Epithelial cell of esophagus (primary cell): ENCODE data around the gene ATP5F1D.

Source experiments
- DNase-seq: peaks from one replicate; pipeline ENCODE4 v3.0.0; 2010; ENCODE audit warnings: low read depth
- H3K4me3 ChIP-seq: 2 replicates; pipeline ENCODE4 v1.5.1; 2011; ENCODE audit warnings: mild to moderate bottlenecking, low read length, control low read depth
- TF ChIP-seq, protein P1 (sequence below): IDR thresholded peaks from 2 replicates; pipeline ENCODE4 v1.5.1; 2011; ENCODE audit warnings: low read depth, mild to moderate bottlenecking, low read length, control low read depth, inconsistent platforms; ENCODE audit not compliant: insufficient read depth; ENCODE audit errors: missing control alignments

ATP5F1D gene

DNA sequence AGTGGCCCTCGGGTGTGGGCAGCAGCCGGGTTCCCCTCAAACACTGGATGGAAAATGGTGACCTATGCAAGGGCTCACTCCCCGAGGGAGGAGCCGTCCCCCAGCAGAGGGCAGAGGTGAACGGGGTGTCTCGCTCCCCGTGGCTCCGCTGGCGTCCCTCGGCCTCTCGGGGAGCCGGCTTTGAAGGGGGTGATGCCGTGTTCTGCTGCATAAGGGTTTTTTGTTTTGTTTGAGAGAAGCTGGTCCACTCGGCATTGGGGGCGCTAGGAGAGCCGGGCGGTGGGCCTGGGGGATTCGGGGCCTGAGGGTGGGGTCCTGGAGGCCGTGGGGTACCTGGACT is 48.1 kb downstream of the ATP5F1D start:
- no peak overlapping the region for H3K4me3 ChIP-seq
- TF ChIP-seq, protein P1, sequence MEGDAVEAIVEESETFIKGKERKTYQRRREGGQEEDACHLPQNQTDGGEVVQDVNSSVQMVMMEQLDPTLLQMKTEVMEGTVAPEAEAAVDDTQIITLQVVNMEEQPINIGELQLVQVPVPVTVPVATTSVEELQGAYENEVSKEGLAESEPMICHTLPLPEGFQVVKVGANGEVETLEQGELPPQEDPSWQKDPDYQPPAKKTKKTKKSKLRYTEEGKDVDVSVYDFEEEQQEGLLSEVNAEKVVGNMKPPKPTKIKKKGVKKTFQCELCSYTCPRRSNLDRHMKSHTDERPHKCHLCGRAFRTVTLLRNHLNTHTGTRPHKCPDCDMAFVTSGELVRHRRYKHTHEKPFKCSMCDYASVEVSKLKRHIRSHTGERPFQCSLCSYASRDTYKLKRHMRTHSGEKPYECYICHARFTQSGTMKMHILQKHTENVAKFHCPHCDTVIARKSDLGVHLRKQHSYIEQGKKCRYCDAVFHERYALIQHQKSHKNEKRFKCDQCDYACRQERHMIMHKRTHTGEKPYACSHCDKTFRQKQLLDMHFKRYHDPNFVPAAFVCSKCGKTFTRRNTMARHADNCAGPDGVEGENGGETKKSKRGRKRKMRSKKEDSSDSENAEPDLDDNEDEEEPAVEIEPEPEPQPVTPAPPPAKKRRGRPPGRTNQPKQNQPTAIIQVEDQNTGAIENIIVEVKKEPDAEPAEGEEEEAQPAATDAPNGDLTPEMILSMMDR = no peak
- no peak for DNase-seq

DNA sequence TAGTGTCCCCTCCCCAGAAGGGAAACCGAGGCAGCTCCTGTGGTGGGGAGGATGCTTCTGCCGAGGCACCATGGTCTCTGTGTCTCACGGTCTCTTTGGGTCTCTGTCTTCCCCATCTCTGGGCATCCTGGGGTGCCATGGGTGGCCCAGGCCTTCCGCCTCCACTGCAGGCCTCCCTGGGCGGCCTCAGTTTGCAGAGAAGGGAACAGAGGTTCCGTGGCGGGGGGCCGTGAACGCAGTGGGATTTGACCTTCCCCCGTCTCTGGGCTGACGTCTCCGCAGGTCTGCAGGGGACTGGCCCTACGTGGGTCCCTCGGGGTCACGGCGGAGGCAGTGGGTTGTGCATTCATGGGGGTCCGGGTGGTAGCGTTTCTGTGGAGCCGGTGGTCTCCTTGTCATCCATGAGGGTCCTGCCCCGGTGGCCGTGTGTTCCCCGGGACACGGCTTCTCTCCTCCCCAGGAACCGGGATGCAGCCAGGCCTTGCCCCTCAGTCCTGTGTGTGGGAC is 48.7 kb downstream of the ATP5F1D start:
- no peak overlapping the region for H3K4me3 ChIP-seq
- TF ChIP-seq, protein P1 = no peak
- no peak for DNase-seq

DNA sequence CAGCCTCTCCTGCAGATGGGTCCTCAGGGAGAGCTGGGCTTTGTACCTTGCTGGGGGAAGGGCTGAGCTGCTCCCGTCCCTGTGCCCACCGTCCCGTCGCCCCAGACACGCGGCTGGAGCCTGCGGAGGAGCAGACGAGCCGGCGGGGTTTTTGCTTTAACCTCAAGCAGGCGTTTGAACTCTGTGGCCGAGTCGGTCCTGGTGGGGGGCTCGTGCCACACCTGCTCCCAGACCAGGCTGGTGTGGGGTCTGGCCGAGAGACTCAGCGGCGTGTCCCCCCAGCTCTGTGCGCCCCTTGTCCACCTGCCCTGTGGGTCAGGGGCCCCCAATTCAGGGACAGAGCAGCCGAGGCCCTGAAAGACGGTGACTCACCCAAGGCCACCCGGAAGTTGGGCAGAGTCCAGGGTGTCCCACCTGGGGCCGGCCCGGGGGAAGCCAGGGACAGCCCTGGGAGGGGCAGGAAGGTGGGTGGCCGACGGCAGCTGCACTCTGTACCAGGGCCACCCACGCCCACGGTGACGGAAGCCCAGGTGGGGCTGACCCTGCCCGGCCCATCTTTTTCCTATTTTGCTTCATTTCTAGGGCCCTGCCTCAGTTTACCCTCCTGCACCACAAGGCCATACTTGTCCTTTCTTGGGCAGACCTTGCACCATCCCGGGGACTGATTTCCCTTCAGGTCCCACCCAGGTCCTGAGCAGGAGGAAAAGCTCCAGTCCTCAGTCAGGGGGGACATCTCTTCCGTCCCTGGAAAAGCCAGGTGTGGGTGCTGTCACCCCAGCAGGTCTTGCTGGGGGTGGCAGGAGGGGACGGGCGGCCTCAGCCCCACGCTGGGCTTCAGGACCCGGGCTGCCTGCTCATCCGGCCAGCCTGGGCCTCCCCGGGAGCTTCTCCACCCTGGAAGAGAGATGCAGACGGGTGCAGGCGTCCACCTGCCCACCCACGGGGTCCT is 49.4 kb downstream of the ATP5F1D start:
- no peak for DNase-seq
- H3K4me3 ChIP-seq = no peak overlapping the region
- TF ChIP-seq, protein P1 = no peak

DNA sequence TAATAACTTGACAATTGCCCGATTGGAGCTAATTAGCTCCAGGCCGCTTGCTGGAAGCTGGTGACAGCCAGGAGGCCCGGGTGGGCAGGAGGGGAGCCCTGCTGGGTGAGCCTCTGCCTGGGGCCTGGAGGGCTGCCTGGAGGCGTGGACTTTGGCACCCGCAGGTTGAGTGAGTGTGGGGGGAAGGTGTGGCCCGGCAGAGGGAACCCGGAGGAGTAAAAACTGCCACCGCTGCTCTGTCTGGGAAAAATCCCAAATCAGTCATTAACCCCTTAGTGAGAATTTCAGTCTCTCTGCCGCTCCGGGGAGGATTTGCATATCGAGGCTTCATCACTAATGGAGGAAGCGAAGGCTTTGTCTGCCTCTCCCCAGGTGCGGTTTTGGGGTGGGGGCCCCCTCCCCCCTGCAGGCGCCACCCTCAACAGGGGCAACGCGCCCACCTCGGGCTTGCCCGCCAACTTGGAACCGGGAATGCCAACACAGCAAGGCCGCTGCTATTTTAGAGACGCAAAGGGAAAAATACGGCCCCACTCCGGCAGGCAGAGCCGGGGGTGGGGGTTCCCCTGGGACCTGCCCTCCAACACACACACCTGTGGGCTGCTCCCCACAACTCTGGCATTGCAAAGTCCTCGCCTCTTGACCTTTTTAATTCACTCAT is 50.3 kb downstream of the ATP5F1D start:
- TF ChIP-seq, protein P1 = no peak
- DNase-seq = no peak
- H3K4me3 ChIP-seq = no peak overlapping the region

DNA sequence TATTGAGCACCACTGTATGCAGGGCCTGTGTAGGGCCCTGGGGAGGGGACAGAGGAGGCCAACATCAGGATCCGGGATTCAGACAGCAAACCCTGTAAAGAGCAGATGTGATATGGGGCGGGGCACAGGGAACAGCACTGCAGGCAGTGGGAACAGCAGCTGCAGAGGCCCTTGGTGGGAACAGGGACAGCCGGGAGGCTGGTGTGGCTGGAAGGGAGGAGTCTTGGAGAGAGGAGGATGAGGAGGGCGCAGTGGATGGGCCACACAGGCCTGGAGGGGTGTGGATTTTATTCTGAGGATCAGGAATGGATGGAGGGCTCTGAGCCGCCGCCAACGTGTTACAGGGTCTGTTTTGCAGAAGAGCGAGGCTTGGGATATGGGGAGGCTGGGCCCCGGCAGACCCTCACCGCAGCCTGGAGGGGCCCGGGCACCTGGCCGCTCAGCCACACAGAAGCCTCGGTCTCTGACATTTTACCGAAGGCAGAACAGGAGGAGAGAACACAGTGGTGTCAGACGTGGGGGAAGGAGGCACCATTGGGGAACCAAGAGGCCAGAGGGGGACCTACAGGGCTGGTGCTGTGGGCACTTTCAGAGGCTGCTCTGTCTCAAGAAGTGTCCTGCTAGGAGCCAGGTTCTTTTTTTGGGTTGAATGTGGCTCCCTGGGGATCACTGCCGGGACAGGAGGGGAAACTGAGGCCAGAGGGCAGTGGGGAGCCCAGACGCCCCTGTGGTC is 51.0 kb downstream of the ATP5F1D start:
- DNase-seq = no peak
- TF ChIP-seq, protein P1 = no peak
- no peak overlapping the region for H3K4me3 ChIP-seq

DNA sequence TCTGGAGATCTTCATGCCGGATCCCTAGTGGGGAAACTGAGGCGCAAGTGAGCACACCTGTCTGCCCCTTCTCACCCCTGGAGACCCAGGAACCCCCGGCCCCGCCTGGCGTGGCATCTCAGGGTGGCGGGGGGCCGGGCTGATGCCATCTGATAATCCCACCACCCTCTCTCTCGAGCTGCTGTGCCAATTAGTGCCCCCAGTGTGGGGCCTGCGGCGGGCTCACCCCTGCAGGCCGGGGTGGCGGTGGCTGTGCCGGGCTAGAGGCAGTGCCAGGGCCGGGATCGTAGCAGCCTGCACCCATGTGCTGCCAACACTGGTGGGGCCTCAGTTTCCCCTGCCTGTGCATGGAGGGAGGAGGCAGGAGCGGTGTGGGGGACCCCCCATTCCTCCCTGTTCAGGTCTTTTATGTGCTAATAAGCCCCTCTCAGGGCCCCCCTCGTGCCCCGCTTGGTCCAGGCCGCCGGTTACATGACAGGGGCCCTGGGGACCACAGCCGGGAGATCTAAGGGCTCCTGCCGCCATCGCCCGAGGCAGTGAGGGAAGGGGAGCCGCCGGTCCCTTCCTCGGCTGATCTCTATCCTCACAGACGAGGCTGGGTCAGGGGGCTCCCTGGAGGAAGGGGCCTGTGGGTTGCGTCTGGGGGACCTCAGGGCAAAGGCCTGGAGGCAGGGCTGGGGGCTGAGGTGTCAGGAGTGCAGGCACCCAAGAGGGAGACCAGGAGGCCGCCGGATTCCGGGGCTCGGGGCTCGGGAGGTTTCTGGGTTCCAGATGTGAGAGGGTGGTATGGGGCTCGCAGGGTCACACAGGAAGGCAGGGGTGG is 52.4 kb downstream of the ATP5F1D start:
- no peak for DNase-seq
- H3K4me3 ChIP-seq = no peak overlapping the region
- TF ChIP-seq, protein P1 = no peak
